Testis (tissue), 3 donors: ENCODE results near the gene SH3RF1. TPM values are rescaled to one million over a fixed set of nuclear protein-coding genes. Genes with fewer than 3 reads are reported as not detected.

ENCODE experiments used
- DNase-seq: peaks from one replicate; pipeline ENCODE4 v3.0.0-alpha.2; 2019
- H3K27ac ChIP-seq, 2 donors: fragments of 200-600 bp; sonication (generic); one replicate each; pipeline ENCODE4 v1.5.1; 2019
- H3K27me3 ChIP-seq: fragments of 200-600 bp; sonication (generic); one replicate; pipeline ENCODE4 v1.5.1; 2019
- H3K36me3 ChIP-seq: fragments of 200-600 bp; sonication (generic); one replicate; pipeline ENCODE4 v1.5.1; 2017; ENCODE audit warnings: low read depth; ENCODE audit errors: missing control alignments
- H3K4me1 ChIP-seq: fragments of 200-600 bp; sonication (generic); one replicate; pipeline ENCODE4 v1.5.1; 2019
- H3K4me3 ChIP-seq, 2 donors: fragments of 200-600 bp; sonication (generic); one replicate each; pipeline ENCODE4 v1.5.1; 2017 to 2019
- H3K9me3 ChIP-seq: fragments of 200-600 bp; sonication (generic); one replicate; pipeline ENCODE4 v1.5.1; 2017
- CTCF ChIP-seq, 3 experiments: fragments of 450-650 bp in 2 of 3; fragments of 200-600 bp in 1 of 3; sonication (generic) in 1 of 3; IDR thresholded peaks; one replicate each; pipeline ENCODE4 v1.5.1; 2016 to 2019; ENCODE audit warnings: antibody characterized with exemption in 3 of 3, mild to moderate bottlenecking in 2 of 3, moderate library complexity in 1 of 3
- POLR2A ChIP-seq: fragments of 450-650 bp; IDR thresholded peaks from one replicate; pipeline ENCODE4 v1.6.1; 2017; ENCODE audit warnings: antibody characterized with exemption, mild to moderate bottlenecking, moderate library complexity
- WGBS, 2 donors: methylation state at CpG; one replicate each; pipeline ENCODE4 v1.1.5; 2018; 5-methylcytosine and 5-hydroxymethylcytosine counted together
- intact Hi-C: fragments of 100-400 bp; cut with DNase I; formaldehyde crosslinking; loops from one replicate; pipeline ENCODE4 v1.15.1; 2023; ENCODE audit warnings: low total_unique reads
- polyA plus RNA-seq: library from polyadenylated mRNA; stranded (reverse); fragments of 350-450 nt; fragmentation: Illumina TruSeq; extraction: RNeasy Lipid Tissue Mini Kit (QIAGEN cat#74804); gene quantifications from one replicate; pipeline ENCODE4 v1.2.3, GENCODE V29; 2014; ENCODE audit warnings: low read depth, low replicate concordance; ENCODE audit not compliant: insufficient read depth
- total RNA-seq, 2 donors: library from RNA; depleted of rRNA; stranded (reverse); fragments of >200 nt; gene quantifications; one replicate each; pipeline ENCODE4 v1.2.3, GENCODE V29; 2016

The SH3RF1 gene
- total and polyA plus RNA-seq, 3 donors from 2014 or later: 15.1 to 38.9 (median 26.4) TPM

- Histone ChIP-seq H3K27ac (no peak overlapping the region), H3K4me1 (no peaks in the 10 kb centered on the region), H3K27me3 (no peaks in the 10 kb centered on the region), H3K4me3 (no peak overlapping the region), H3K36me3 (no peaks in the 10 kb centered on the region), H3K9me3 (no peaks in the 10 kb centered on the region)
- DNase-seq: no peak
- WGBS, 2 donors: 83 to 92% methylated on average over 9 of the region's 9 CpGs
- intact Hi-C loops: no loop called here
- TF ChIP-seq POLR2A (no peak), CTCF (IDR thresholded peaks at IDR 0.05) (no peak)
These were observed 127.4 kb downstream of the SH3RF1 start for GRCh38 chr4:169143335-169143734.

- Histone ChIP-seq H3K27me3 (no peaks in the 10 kb centered on the region), H3K36me3 (no peaks in the 10 kb centered on the region), H3K9me3 (no peaks in the 10 kb centered on the region), H3K4me3 (no peak overlapping the region), H3K4me1 (no peaks in the 10 kb centered on the region), H3K27ac (no peak overlapping the region)
- no peak for TF ChIP-seq POLR2A
- TF ChIP-seq CTCF (IDR thresholded peaks at IDR 0.05): no peak
- intact Hi-C loops: no loop called here
- DNase-seq: no peak
These were observed 127.8 kb downstream of the SH3RF1 start for GRCh38 chr4:169142906-169143305.

GRCh38 chr4:169142391-169142790 is 128.4 kb downstream of the SH3RF1 start:
- DNase-seq: no peak
- WGBS, 2 donors: 79 to 88% methylated on average over 2 of the region's 2 CpGs
- TF ChIP-seq POLR2A: no peak
- no peak for TF ChIP-seq CTCF (IDR thresholded peaks at IDR 0.05)
- H3K36me3 ChIP-seq: no peaks in the 10 kb centered on the region
- H3K4me3 ChIP-seq: no peak overlapping the region
- H3K9me3 ChIP-seq: no peaks in the 10 kb centered on the region
- no peaks in the 10 kb centered on the region for H3K4me1 ChIP-seq
- intact Hi-C loops: no loop called here
- no peaks in the 10 kb centered on the region for H3K27me3 ChIP-seq
- no peak overlapping the region for H3K27ac ChIP-seq

GRCh38 chr4:169139021-169139420 is 131.7 kb downstream of the SH3RF1 start:
- Histone ChIP-seq H3K9me3 (no peaks in the 10 kb centered on the region), H3K27me3 (no peaks in the 10 kb centered on the region), H3K36me3 (no peaks in the 10 kb centered on the region), H3K4me1 (no peaks in the 10 kb centered on the region), H3K4me3 (no peak overlapping the region), H3K27ac (no peak overlapping the region)
- intact Hi-C loops: no loop called here
- DNase-seq: no peak
- WGBS, 2 donors: 97 to 98% methylated on average over 4 of the region's 4 CpGs
- TF ChIP-seq CTCF (IDR thresholded peaks at IDR 0.05): no peak
- TF ChIP-seq POLR2A: no peak

- Histone ChIP-seq H3K4me1 (no peaks in the 10 kb centered on the region), H3K4me3 (no peak overlapping the region), H3K27me3 (no peaks in the 10 kb centered on the region), H3K36me3 (no peaks in the 10 kb centered on the region), H3K9me3 (no peaks in the 10 kb centered on the region), H3K27ac (no peak overlapping the region)
- no peak for DNase-seq
- no peak for TF ChIP-seq POLR2A
- no peak for TF ChIP-seq CTCF (IDR thresholded peaks at IDR 0.05)
- 75 to 90% methylated on average over 2 of the region's 2 CpGs for WGBS, 2 donors
- intact Hi-C loops: no loop called here
These were observed 133.2 kb downstream of the SH3RF1 start for GRCh38 chr4:169137558-169137920.
